Measurements from ENCODE around the gene TMEM255A. TPM values are rescaled to one million over a fixed set of nuclear protein-coding genes. Genes with fewer than 3 reads are reported as not detected.

Gene TMEM255A
- total and polyA plus RNA-seq, 5 experiments from 2014 or later: 0.23 to 0.95 (median 0.73) TPM; not detected in 2

DNA sequence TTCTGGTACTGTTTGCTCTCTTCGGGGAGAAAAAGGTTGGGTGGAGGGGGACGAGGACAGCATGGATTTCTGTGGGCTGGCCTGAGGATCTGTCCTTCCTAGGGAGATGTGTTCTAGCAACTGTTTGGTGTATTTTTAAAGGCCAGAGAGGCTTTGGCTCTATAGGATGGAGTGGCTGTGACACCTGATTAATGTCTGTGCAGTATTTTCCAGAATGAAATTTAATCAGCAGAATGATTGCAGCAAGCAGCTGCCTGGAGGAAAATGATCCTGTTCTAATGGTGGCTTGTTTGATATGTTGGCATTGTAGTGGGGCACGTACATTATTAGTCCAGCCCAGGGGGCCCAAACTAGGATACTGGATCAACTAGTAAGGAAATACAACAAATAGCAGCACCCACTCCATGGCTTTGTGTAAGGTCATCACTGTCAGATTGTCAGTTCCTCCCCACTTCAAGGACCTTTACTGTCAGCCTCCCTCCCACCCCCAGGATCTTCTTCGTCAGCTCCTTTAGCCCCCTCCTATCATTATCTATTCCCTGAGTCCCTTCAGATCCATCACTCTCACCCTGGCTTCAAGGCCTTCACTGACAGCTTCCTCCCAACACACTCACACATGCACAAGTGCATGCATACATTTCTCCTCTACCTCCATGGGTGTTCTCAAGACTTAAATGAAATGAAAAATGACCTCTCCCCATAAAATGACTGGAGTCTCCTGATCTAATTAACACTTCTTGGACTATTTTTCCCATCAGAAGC lies 10.4 kb upstream of the TMEM255A start:
- H3K36me3 Mint-ChIP-seq: no peaks in the 10 kb centered on the region
- H3K4me1 Mint-ChIP-seq: peaks cover 0 to 5% (median 1%) of the 10 kb centered on the region in 4 donors
- peaks cover 0 to 16% (median 4%) of the 10 kb centered on the region in 5 donors for H3K27me3 Mint-ChIP-seq
- DNase-seq (no peak), ATAC-seq (no peak)
- H3K9me3 Mint-ChIP-seq: peaks cover 0 to 3% (median 0%) of the 10 kb centered on the region in 9 donors
- POLR2A ChIA-PET: interaction anchor here (0.7 kb wide), 1 partner anchor 282 kb away, joined by 3 read pairs; no protein-coding TSS in a partner anchor
- no peak overlapping the region for H3K27ac Mint-ChIP-seq
- no peak overlapping the region for H3K4me3 Mint-ChIP-seq

DNA sequence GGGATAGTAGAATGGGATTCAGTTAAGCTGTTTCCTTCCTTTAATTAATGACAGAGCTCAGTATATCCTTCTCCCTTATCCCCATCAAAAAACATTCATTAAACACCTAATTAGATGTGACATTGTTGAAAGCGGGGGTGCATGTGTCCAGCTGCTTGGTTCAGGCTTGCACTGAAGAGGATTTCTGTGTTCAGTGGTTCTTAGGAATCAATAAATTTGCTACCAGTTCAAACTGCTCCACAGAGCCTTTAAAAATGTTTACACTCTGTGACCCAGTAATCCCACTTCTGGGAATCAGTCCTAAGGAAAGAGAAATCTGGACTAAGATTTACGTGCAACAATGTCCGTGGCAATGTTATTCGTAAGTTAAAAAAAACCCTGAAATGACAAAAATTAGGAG lies 7.2 kb upstream of the TMEM255A start:
- H3K4me1 Mint-ChIP-seq: peaks cover 0 to 5% (median 1%) of the 10 kb centered on the region in 4 donors
- no peak for DNase-seq
- POLR2A ChIA-PET: no interaction called here
- H3K9me3 Mint-ChIP-seq: no peaks in the 10 kb centered on the region
- H3K27me3 Mint-ChIP-seq: peaks cover 2 to 33% (median 13%) of the 10 kb centered on the region in 5 donors
- H3K4me3 Mint-ChIP-seq: no peak overlapping the region
- no peak for ATAC-seq
- H3K27ac Mint-ChIP-seq: no peak overlapping the region
- H3K36me3 Mint-ChIP-seq: no peaks in the 10 kb centered on the region

DNA sequence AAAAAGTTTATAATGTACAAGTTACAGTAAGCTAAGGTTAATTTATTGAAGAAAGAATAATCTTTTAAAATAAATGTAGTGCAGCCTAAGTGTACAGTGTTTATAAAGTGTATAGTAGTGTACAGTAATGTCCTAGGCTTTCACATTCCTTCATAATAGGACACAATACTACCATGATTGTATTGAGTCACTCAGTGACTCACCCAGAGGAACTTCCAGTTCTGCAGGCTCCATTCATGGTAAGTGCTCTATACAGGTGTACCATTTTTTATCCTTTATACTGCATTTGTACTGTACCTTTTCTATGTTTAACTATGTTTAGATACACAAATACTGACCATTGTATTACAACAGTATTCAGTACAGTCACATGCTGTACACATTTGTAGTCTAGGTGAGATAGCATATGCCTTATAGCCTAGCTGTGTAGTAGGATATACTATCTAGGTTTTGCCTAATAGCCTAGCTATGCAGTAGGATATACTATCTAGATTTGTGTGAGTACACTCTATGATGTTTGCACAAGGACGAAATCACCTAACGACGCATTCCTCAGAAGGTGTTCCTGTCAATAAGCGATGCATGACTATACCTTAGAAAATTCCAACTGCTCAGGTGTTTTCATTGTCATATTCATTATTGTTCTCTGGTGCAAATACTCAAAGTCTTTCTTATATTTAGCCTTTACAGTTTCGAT lies 5.5 kb upstream of the TMEM255A start:
- POLR2A ChIA-PET: no interaction called here
- H3K4me3 Mint-ChIP-seq: no peak overlapping the region
- peaks cover 2 to 38% (median 14%) of the 10 kb centered on the region in 5 donors for H3K27me3 Mint-ChIP-seq
- H3K36me3 Mint-ChIP-seq: no peaks in the 10 kb centered on the region
- DNase-seq (no peak), ATAC-seq (no peak)
- no peaks in the 10 kb centered on the region for H3K9me3 Mint-ChIP-seq
- no peak overlapping the region for H3K27ac Mint-ChIP-seq
- H3K4me1 Mint-ChIP-seq: peaks cover 0 to 5% (median 1%) of the 10 kb centered on the region in 4 donors

DNA sequence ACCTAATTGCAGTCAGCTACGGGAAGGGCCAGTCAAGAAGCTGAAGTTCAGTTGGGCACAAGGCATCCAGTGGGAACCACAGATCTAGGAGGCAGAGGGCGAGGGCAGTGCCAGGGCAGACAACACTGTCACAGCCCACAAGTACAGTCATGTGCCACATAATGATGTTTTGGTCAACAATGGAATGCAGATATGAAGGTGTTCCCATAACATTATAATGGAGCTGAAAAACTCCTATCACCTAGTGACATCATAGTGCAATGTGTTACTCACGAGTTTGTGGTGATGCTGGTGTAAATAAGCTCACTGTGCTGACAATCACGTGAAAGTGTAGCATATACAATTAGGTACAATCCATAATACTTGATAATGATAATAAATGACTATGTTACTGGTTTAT lies 4.5 kb upstream of the TMEM255A start:
- peaks cover 2 to 37% (median 19%) of the 10 kb centered on the region in 5 donors for H3K27me3 Mint-ChIP-seq
- POLR2A ChIA-PET: interaction anchor here (0.6 kb wide), 1 partner anchor 9 kb away, joined by 7 read pairs; no protein-coding TSS in a partner anchor

DNA sequence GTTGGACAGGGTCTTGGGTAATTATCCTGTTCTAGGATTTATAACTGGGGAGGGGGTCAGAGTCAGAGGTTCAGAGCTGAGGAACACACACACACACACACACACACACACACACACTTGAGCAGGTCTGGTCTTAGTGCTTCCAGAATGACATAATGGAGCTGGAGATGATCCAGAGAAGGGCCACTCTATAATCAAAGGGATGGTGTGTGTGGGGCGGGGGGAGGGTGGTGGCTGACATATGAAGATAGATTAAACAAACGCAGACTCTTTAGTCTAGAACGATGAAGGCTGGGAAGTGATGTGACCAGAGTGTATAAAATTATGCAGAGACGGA lies 434 bp upstream of the TMEM255A start:
- POLR2A ChIA-PET: interaction anchor here (0.6 to 0.9 kb wide), 2 partner anchors 11 to 14 kb away, joined by 3 to 6 read pairs; no protein-coding TSS in a partner anchor
- H3K4me1 Mint-ChIP-seq: peaks cover 10 to 17% (median 12%) of the 10 kb centered on the region in 4 donors
- peaks cover 0 to 2% (median 0%) of the 10 kb centered on the region in 3 donors for H3K36me3 Mint-ChIP-seq
- H3K9me3 Mint-ChIP-seq: no peaks in the 10 kb centered on the region
- H3K4me3 Mint-ChIP-seq: peak overlapping the region in 1 of 10 donors; percentile 85
- H3K27ac Mint-ChIP-seq: no peak overlapping the region
- ATAC-seq: no peak
- H3K27me3 Mint-ChIP-seq: peaks cover 13 to 58% (median 27%) of the 10 kb centered on the region in 5 donors
- no peak for DNase-seq

More for the DNA sequence above, 4.5 kb upstream of the TMEM255A start:
- DNase-seq (no peak), ATAC-seq (no peak)
- Mint-ChIP-seq H3K27ac (no peak overlapping the region), H3K9me3 (no peaks in the 10 kb centered on the region), H3K4me3 (no peak overlapping the region), H3K36me3 (no peaks in the 10 kb centered on the region), H3K4me1 (peaks cover 0 to 6% (median 3%) of the 10 kb centered on the region in 4 donors)

DNA sequence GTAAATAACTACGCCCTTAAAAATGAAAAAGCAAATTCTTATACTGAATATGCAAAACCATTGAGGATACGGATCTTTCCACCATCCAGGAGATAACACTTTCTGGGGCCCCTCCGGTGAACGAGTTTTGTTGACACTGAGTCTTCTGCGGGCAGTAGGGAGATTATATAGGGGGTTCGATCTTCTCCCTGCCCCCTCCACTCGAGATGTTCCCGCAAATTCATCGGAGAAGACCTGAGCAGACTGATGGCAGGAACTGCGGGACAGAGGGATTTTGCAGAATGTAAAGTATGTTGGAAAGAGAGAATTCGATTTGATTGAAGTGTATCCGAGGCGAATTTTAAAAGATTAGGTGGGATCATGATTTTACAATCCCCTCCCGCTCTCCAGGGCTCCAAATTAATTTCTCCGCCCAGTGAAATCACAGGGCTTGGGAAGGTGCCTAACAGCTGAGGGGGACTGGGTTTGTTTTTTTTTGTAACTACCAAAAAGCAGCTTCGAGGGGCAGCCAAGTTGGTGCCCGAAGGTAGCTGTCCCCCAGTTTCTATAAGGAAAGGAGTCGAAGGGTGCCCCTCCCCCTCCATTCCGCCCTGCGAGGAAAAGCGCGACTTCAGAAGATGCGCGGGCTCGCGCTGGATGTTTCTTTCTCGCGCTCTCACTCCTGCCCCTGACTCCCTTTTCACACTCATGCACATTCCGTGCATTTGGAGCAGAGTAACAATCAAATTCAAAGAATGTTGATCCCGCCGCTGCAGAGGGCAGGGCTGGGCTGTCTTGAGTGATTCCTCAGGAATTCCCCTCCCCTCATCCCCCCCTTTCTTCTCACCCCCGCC lies 1.2 kb downstream of the TMEM255A start:
- H3K9me3 Mint-ChIP-seq: no peaks in the 10 kb centered on the region
- peaks cover 0 to 2% (median 0%) of the 10 kb centered on the region in 3 donors for H3K36me3 Mint-ChIP-seq
- H3K4me3 Mint-ChIP-seq: peak overlapping the region; percentile 80 to 97 (median 90)
- peaks cover 13 to 53% (median 24%) of the 10 kb centered on the region in 5 donors for H3K27me3 Mint-ChIP-seq
- peak in 2 of 10 donors; percentile 0 to 60 for DNase-seq
- H3K4me1 Mint-ChIP-seq: peaks cover 10 to 18% (median 14%) of the 10 kb centered on the region in 4 donors
- ATAC-seq: no peak
- peak overlapping the region; percentile 42 to 96 (median 83) for H3K27ac Mint-ChIP-seq
- POLR2A ChIA-PET: interaction anchor here (0.6 to 2.6 kb wide), 4 partner anchors 20 to 1813 kb away, joined by 3 to 29 read pairs (median 4); partner anchors contain the start of gene ZBTB33

DNA sequence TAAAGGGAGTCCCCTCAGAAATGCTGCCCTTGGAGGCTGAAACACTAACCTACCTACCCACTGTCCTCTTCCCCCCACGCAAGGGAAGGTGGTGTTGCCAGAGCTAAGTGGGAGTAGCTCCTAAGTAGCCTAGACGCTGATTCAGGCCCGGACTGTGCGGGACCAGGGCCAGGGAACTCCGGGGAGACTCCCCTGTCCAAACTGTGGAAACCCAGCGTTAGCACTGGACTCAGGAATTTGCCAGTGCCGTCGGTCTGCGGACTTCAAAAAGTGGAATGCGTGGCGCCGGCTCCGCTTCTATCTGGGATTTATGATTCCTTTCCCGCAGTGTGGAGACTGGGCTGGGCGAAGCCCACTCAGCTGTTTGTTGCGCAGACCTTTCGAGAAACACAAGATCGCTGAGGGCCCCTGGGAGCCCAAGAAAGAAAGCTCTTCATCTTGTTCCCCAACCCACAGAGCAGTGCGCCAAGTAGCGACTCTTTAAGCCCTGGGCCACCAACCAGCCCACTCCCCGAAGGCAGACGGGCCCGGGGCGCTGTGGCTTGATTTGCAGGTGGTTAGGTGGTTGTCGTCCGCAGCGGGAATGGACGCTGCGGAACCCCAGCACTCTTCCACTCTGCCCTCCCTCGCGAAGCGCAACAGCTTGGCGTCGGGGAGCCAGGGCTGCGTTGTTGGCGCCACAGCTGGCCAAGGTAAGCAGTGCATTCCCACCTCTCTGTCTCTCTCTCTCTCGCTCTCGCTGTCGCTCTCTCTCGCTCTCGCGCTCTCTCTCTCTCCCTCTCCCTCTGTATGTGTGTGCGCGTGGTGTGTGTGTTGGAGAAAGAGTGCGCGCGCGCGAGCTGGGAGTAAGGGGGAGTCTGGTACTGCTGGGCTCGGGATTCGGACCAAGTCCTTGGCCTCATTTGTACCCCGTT lies 2.0 kb downstream of the TMEM255A start:
- Mint-ChIP-seq H3K4me1 (peaks cover 10 to 19% (median 14%) of the 10 kb centered on the region in 4 donors), H3K4me3 (peak overlapping the region; percentile 80 to 97 (median 90)), H3K27ac (peak overlapping the region; percentile 42 to 96 (median 83)), H3K27me3 (peaks cover 12 to 53% (median 24%) of the 10 kb centered on the region in 5 donors), H3K36me3 (peaks cover 0 to 2% (median 0%) of the 10 kb centered on the region in 3 donors), H3K9me3 (no peaks in the 10 kb centered on the region)
- POLR2A ChIA-PET: interaction anchor here (0.6 to 2.6 kb wide), 6 partner anchors 9 to 1812 kb away, joined by 3 to 29 read pairs (median 4); partner anchors contain the start of gene ZBTB33
- DNase-seq (peak; percentile 40 to 86 (median 60)), ATAC-seq (peak; percentile 91 to 94)

DNA sequence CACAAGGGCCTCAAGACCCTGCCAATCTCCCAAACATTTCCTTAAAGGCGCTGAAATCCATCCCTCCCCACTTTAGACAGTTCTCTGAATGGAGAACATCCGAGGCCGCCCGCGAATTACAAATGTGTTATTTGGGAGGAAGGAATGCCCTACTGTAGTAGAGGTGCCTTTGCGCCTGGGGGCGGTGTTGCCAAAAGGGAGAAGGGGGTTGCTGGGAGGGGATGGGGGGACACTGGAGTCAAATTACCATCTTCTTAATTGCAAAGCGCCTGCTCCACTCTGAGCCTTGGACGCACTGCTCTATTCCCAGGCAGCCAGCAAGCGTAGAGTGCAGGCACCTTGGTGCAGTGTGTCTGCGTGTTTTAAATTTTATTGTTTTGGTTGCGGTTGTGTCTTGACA lies 2.7 kb downstream of the TMEM255A start:
- Mint-ChIP-seq H3K9me3 (no peaks in the 10 kb centered on the region), H3K27ac (no peak overlapping the region), H3K27me3 (peaks cover 12 to 47% (median 20%) of the 10 kb centered on the region in 5 donors), H3K4me1 (peaks cover 10 to 22% (median 14%) of the 10 kb centered on the region in 4 donors), H3K36me3 (peaks cover 0 to 2% (median 0%) of the 10 kb centered on the region in 3 donors), H3K4me3 (peak overlapping the region; percentile 34 to 97 (median 90))
- POLR2A ChIA-PET: interaction anchor here (0.9 to 2.6 kb wide), 2 partner anchors 58 to 177 kb away, joined by 6 to 29 read pairs; partner anchors contain the start of gene ZBTB33
- DNase-seq (no peak), ATAC-seq (peak in 1 of 2 donors; percentile 3)

DNA sequence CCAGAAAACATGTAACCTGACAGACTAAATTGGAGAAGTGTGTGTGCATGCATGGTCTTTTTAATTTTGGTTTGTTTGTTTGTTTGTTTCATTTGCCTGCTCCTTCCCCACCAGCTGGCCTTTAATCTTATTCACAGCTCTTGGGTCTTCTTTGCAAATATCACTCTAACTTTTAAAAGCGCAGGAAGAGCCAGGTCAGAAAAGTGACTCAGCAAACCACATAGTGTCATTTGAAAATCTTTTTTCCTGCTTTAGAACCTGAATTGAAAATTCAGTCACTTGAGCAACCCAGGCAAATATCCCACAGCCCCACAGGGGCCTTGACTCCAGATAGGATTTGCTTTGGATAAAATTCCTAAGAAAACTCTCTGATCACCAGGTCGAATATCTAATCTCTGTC lies 4.6 kb downstream of the TMEM255A start:
- H3K36me3 Mint-ChIP-seq: peaks cover 0 to 2% (median 0%) of the 10 kb centered on the region in 3 donors
- H3K4me3 Mint-ChIP-seq: no peak overlapping the region
- no peak overlapping the region for H3K27ac Mint-ChIP-seq
- POLR2A ChIA-PET: no interaction called here
- no peak for DNase-seq
- ATAC-seq: no peak
- no peaks in the 10 kb centered on the region for H3K9me3 Mint-ChIP-seq
- peaks cover 6 to 34% (median 16%) of the 10 kb centered on the region in 5 donors for H3K27me3 Mint-ChIP-seq
- H3K4me1 Mint-ChIP-seq: peaks cover 13 to 35% (median 28%) of the 10 kb centered on the region in 4 donors

DNA sequence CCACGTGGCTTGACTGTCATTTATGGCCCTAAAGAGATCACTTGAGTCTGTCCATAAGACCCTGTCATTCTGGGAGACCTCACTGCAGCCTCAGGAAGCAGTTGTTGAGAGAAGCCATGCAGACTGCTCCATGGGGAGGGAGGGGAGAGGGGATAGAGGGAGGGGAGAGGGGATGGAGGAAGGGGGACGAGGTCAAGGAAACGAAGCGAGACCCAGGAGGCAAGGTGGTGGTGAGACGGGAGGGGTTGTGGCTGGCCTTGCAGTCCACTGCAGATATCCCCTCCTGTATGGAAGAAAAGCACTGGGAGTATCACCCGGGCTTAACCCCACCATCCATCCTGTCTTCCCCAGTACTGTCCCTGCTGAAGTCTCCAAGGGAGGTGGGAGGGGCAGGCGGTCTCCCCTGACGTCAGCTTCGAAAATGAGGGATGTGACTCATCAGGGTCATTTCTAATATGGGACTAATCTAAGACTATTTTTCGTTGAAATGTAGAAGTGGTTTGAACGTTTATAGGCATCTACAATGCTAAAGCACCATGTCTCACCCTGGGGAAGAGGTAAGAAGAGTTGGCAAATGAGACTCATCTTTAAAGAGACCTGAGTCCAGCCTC lies 5.6 kb downstream of the TMEM255A start:
- Mint-ChIP-seq H3K4me3 (no peak overlapping the region), H3K36me3 (peaks cover 0 to 2% (median 0%) of the 10 kb centered on the region in 3 donors), H3K27ac (peak overlapping the region in 1 of 10 donors; percentile 56), H3K27me3 (peaks cover 6 to 34% (median 12%) of the 10 kb centered on the region in 5 donors), H3K4me1 (peaks cover 12 to 40% (median 25%) of the 10 kb centered on the region in 4 donors), H3K9me3 (no peaks in the 10 kb centered on the region)
- no peak for DNase-seq
- no peak for ATAC-seq
- POLR2A ChIA-PET: no interaction called here

DNA sequence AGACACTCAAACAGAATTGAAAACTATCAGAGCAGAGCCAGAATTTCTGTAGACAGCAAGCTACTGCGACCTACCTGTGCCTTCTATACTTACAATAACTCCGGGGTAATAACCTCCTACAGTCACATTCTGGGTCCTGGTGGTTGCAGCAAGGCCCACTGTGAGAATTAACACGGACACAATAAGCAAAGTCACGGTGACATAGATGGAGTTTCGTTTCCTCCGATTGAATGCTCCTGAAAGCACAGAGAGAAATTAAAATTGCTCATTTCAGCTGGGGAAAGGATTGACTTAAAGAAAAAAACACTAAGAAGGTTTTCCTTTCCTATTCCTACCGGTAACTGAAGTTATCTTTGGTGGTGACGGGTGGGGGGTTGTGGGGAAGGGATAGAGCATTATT lies 7.0 kb downstream of the TMEM255A start:
- ATAC-seq (no peak), DNase-seq (no peak)
- Mint-ChIP-seq H3K9me3 (no peaks in the 10 kb centered on the region), H3K4me3 (no peak overlapping the region), H3K36me3 (peaks cover 0 to under 1% (median 0%) of the 10 kb centered on the region in 3 donors), H3K4me1 (peaks cover 4 to 32% (median 16%) of the 10 kb centered on the region in 4 donors), H3K27ac (no peak overlapping the region), H3K27me3 (peaks cover under 1 to 25% (median 4%) of the 10 kb centered on the region in 5 donors)
- POLR2A ChIA-PET: no interaction called here
